Epidermal melanocyte (primary cell): ENCODE measurements around the gene EEF1A1.
A peak's percentile ranks its signal among the peaks of the same experiment; 100 is the strongest.
"Not testable (repeated sequence)": the region's sequence is repeated elsewhere in the genome, so short reads cannot be mapped to it uniquely, and the experiment has no call there.

Experiments
- DNase-seq: peaks from one replicate; pipeline ENCODE4 v3.0.0; 2011; ENCODE audit warnings: low spot score; ENCODE audit not compliant: insufficient read length

The EEF1A1 gene

GRCh38 chr6:73520688-73521350 is at the start of gene EEF1A1:
EEF1A1 (minus strand) TSS chr6:73521032; CDS start chr6:73520026, 1,006 bp downstream.
- peak; percentile 85 for DNase-seq

GRCh38 chr6:73569121-73569520 is 48.3 kb upstream of the EEF1A1 start:
- DNase-seq, result no peak

- no peak for DNase-seq
Measured at GRCh38 chr6:73566954-73567591, 46.2 kb upstream of the EEF1A1 start.

- not testable (repeated sequence) for DNase-seq
Measured at GRCh38 chr6:73566486-73566871, 45.6 kb upstream of the EEF1A1 start.

- DNase-seq, result no peak
Measured at GRCh38 chr6:73565767-73566485, 45.1 kb upstream of the EEF1A1 start.

- DNase-seq, result no peak
Measured at GRCh38 chr6:73564578-73565345, 43.9 kb upstream of the EEF1A1 start.

- no peak for DNase-seq
Measured at GRCh38 chr6:73562558-73562957, 41.7 kb upstream of the EEF1A1 start.

GRCh38 chr6:73560853-73561407 is 40.1 kb upstream of the EEF1A1 start:
- no peak for DNase-seq

GRCh38 chr6:73560182-73560732 is 39.4 kb upstream of the EEF1A1 start:
- no peak for DNase-seq

GRCh38 chr6:73559399-73559794 is 38.6 kb upstream of the EEF1A1 start:
- DNase-seq, result not testable (repeated sequence)

- no peak for DNase-seq
Measured at GRCh38 chr6:73558624-73559398, 38.0 kb upstream of the EEF1A1 start.

- no peak for DNase-seq
Measured at GRCh38 chr6:73556836-73557235, 36.0 kb upstream of the EEF1A1 start.

GRCh38 chr6:73555380-73555949 is 34.6 kb upstream of the EEF1A1 start:
- not testable (repeated sequence) for DNase-seq

- not testable (repeated sequence) for DNase-seq
Measured at GRCh38 chr6:73551115-73551514, 30.3 kb upstream of the EEF1A1 start.

GRCh38 chr6:73548458-73549446 is 27.9 kb upstream of the EEF1A1 start:
- no peak for DNase-seq

- DNase-seq, result no peak
Measured at GRCh38 chr6:73547036-73547435, 26.2 kb upstream of the EEF1A1 start.

- no peak for DNase-seq
Measured at GRCh38 chr6:73542891-73543290, 22.1 kb upstream of the EEF1A1 start.

GRCh38 chr6:73542481-73542880 is 21.6 kb upstream of the EEF1A1 start:
- DNase-seq, result not testable (repeated sequence)
